GM19455 (cell line): Measurements from ENCODE around the gene DCDC2.
"Not testable (repeated sequence)": the region's sequence is repeated elsewhere in the genome, so short reads cannot be mapped to it uniquely, and the experiment has no call there.

ENCODE experiments used
- ATAC-seq: cut with Tn5 transposase; IDR thresholded peaks from one replicate; pipeline ENCODE4 v1.9.1; 2021; ENCODE audit not compliant: unreplicated experiment

Gene DCDC2

GRCh38 chr6:24273096-24273870, 84.6 kb downstream of the DCDC2 start:
- ATAC-seq: no peak

GRCh38 chr6:24272553-24272952, 85.3 kb downstream of the DCDC2 start:
- ATAC-seq: no peak

- no peak for ATAC-seq
Observed at GRCh38 chr6:24272148-24272547, 85.7 kb downstream of the DCDC2 start.

- no peak for ATAC-seq
Observed at GRCh38 chr6:24270011-24270410, 87.8 kb downstream of the DCDC2 start.

GRCh38 chr6:24258214-24258613, 99.6 kb downstream of the DCDC2 start:
- ATAC-seq: not testable (repeated sequence)

- no peak for ATAC-seq
Observed at GRCh38 chr6:24257282-24257681, 100.6 kb downstream of the DCDC2 start.

DNA sequence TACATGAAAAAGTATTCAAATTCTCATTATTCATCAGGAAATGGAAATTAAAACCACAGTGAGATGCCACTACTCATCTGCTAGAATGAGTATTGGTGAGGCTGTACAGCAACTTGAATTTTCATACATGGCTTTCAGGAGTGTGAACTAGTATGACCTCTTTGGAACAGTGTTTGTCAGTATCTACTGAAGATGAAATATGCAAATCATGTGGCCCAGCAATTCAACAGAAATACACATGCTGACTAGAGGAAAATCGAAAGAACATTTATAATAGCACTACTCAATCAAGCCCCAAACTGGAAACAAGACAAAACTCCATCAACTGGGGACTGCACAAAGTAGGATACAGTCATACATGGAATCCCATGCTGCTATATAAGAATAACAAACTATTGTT, 102.2 kb downstream of the DCDC2 start:
- ATAC-seq: peak; percentile 90

DNA sequence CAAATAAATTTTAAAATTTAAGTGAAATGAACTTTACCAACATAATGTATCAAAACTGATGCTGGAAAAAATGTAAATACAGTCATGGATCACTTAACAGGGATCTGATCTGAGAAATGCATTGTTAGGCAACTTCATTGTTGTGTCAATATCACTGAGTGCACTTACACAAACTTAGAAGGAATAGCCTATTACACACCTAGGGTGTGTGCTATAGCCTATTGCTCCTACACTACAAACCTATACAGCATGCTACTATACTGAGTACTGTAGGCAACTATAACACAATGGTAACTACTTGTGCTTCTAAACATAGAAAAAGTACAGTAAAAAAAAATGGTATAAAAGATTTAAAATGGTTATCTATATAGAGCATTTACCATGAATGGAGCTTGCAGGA, 104.5 kb downstream of the DCDC2 start:
- ATAC-seq: no peak

DNA sequence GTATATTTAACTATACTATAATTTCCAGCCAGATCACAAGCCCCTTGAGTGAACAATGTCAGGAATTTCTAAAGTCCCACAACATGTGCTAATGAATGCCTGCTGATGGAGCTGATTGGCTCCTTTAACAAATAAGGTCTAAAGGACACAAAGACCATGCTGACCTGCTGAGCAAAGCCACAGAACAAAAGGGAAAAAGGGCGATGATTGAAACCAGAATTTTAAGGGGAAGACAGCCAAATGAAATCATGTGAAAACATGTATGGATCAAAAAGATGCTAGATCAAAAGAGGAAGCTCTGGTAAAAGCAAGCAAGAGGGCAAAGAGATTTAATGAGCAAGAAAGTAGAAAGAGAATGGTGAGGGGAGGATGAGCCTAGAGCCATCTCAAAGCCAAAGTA, 105.6 kb downstream of the DCDC2 start:
- no peak for ATAC-seq

GRCh38 chr6:24251339-24251738, 106.5 kb downstream of the DCDC2 start:
- ATAC-seq: no peak

DNA sequence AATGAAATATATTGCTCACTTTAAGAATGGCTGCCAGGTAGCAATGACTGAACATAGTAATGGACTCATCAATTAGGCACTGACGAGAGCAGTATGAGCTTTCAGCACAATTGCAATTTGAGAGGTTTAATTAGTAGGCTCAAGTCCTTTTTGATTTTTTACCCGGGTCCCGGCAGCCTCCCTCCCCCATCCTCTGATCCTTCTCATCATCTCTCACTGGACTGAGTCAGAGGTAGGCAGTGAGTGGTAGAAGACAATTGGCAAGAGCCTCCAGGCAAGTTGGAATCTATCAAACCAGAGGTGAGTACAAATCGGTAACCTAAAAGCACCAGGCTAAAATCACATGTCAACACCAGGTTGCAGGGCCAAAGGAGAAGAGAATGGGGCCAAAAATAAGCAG, 107.9 kb downstream of the DCDC2 start:
- ATAC-seq: no peak

- ATAC-seq: no peak
Observed at GRCh38 chr6:24245275-24245674, 112.6 kb downstream of the DCDC2 start.

- no peak for ATAC-seq
Observed at GRCh38 chr6:24242924-24243323, 114.9 kb downstream of the DCDC2 start.

DNA sequence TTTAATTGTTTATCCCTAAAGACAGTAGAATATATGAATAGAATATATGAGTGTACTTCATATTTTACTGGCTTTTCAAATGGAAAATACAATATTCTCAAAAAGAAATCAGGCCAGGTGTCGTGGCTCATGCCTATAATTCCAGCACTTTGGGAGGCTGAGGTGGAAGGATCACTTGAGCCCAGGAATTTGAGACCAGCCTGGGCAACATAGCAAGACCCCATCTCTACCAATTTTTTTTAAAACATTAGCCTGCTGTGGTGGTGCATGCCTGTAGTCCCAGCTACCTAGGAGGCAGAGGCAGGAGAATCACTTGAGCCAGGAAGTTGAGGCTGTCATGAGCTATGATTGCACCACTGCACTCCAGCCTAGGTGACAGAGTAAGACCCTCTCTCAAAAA, 116.1 kb downstream of the DCDC2 start:
- ATAC-seq: not testable (repeated sequence)

GRCh38 chr6:24240943-24241342, 116.9 kb downstream of the DCDC2 start:
- no peak for ATAC-seq

GRCh38 chr6:24240380-24240928, 117.4 kb downstream of the DCDC2 start:
- no peak for ATAC-seq

DNA sequence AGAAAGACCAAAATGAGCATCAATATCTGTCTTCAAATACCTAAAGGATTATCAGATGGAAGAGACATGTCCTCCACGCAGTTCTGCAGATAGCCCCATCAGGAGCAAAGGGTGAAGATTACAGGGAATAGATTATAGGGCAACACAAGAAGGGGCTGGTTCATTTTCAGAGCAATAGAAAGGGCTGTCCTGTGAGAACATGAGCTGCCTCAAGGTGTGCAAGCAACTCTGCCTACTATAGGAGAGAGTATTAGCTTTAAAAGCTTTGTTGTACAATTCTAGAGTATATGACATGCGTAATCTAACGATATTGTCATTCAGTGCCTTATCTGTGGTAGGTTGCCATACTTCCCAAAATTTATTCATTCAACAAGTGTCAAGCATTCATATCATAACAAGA, 119.2 kb downstream of the DCDC2 start:
- no peak for ATAC-seq

- not testable (repeated sequence) for ATAC-seq
Observed at GRCh38 chr6:24236779-24237178, 121.1 kb downstream of the DCDC2 start.

GRCh38 chr6:24233813-24234442, 123.9 kb downstream of the DCDC2 start:
- ATAC-seq: no peak

DNA sequence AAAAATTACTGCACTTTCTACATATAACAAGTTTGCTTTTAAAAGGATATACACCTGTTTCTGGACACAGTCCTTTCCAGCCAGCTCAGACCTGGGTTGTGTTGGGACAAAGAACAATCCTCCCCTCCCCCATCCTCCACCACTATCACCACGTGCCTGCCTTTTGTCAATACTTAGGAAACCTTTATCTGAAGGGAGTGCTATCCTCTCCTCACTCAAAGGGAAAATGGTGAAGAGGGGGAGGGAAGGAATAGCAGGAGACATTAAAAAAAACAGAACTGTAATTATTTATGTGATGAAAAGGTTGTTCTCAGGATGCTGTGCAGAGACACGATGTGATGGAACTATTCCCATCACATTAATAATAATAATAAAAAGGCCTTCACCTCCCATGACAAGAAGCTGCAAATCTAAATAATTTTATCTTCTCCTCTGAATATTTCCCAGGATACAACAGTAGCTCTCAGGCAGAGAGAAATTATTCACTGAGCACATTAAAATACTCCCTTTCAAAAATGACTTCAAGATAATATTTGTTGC, 126.4 kb downstream of the DCDC2 start:
- ATAC-seq: no peak

DNA sequence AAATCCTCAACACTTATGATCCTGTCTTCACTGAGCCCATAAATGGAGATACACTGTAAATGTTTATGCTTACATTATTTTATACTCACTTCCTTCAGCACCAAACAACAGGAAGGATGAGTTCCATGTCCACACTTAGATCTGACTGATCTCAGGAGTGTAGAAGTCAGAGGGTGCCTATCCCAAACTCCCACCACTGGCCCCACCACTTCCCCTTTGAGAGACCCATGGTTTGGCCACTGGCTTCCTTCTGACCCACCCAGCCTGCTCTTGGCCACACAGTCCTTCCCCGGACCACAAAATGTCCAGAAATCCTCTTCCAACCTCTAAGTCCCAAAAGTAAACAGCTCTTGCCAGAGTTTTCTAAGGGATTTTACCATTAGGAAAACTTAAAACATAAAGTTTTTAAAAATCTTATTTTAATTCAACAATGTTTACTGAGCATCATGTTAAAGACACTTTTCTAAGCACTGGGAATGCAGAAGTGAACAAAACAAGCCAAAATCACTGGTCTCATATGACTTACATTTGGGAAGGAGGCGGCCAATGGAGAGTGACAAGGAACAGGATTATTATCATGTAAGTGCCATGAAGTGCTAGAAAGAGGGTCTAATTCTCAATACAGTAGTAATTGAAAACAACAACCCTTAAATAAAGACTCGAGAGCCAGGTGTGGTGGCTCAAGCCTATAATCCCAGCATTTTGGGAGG, 128.0 kb downstream of the DCDC2 start:
- no peak for ATAC-seq
